OCI-LY7 (cell line): ENCODE data around the gene POLR1D.

Source experiments
- CTCF ChIP-seq: fragments of 200-600 bp; sonication (generic); conservative IDR thresholded peaks from 2 replicates; pipeline ENCODE4 v1.5.1; 2014; ENCODE audit warnings: mild to moderate bottlenecking, antibody characterized with exemption, low read length, moderate library complexity, mixed read lengths
- EZH2phosphoT487 ChIP-seq: fragments of 200-600 bp; sonication (generic); IDR thresholded peaks from 2 replicates; pipeline ENCODE4 v1.6.1; 2018; ENCODE audit warnings: low read depth, borderline replicate concordance, mild to moderate bottlenecking, mixed run types, antibody characterized with exemption, low read length, moderate library complexity, mixed read lengths

- TF ChIP-seq CTCF (no peak), EZH2phosphoT487 (no peak)
Observed at GRCh38 chr13:27634231-27634630, 12.5 kb downstream of the POLR1D start.
